Gastrocnemius medialis (tissue), 4 donors: ENCODE measurements around the gene C1QB. TPM values are rescaled to one million over a fixed set of nuclear protein-coding genes. Genes with fewer than 3 reads are reported as not detected.
"Not testable (repeated sequence)": the region's sequence is repeated elsewhere in the genome, so short reads cannot be mapped to it uniquely, and the experiment has no call there.

ENCODE experiments used
- ATAC-seq, 2 donors: fragments of 150-250 bp; one replicate each; pipeline ENCODE4 v1.9.1; 2016
- DNase-seq, 2 donors: peaks; one replicate each; pipeline ENCODE4 v3.0.0-alpha.2; 2019
- H3K27ac ChIP-seq, 4 donors: fragments of 200-600 bp; sonication (generic); 1 replicate in 1 of 4; 2 replicates in 3 of 4; pipeline ENCODE4 v1.5.1; 2016 to 2018; ENCODE audit warnings: mild to moderate bottlenecking in 2 of 4, moderate library complexity in 1 of 4
- H3K27me3 ChIP-seq, 3 donors: fragments of 200-600 bp; sonication (generic) in 2 of 3; 1 replicate in 1 of 3; 2 replicates in 2 of 3; pipeline versions ENCODE4 v1.5.1 to v1.6.0; 2016 to 2019; ENCODE audit warnings: mild to moderate bottlenecking in 1 of 3, moderate library complexity in 1 of 3
- H3K36me3 ChIP-seq, 2 donors: fragments of 200-600 bp; sonication (generic) in 1 of 2; one replicate each; pipeline ENCODE4 v1.5.1; 2017 to 2018
- H3K4me1 ChIP-seq, 2 donors: fragments of 200-600 bp; sonication (generic) in 1 of 2; one replicate each; pipeline ENCODE4 v1.5.1; 2016 to 2017; ENCODE audit warnings: mild to moderate bottlenecking in 2 of 2
- H3K4me3 ChIP-seq, 4 donors: fragments of 200-600 bp; sonication (generic) in 3 of 4; 1 replicate in 1 of 4; 2 replicates in 3 of 4; pipeline ENCODE4 v1.5.1; 2016 to 2019; ENCODE audit warnings: mild to moderate bottlenecking in 2 of 4
- H3K9me3 ChIP-seq, 3 donors: fragments of 200-600 bp; sonication (generic) in 2 of 3; 1 replicate in 1 of 3; 2 replicates in 2 of 3; pipeline ENCODE4 v1.5.1; 2016 to 2019
- CTCF ChIP-seq, 5 experiments: fragments of 450-650 bp in 3 of 5; fragments of 200-600 bp in 2 of 5; sonication (generic) in 2 of 5; IDR thresholded peaks in 4 of 5; conservative IDR thresholded peaks in 1 of 5; 1 replicate in 4 of 5; 2 replicates in 1 of 5; pipeline ENCODE4 v1.5.1; 2016 to 2019; ENCODE audit warnings: antibody characterized with exemption in 5 of 5, mild to moderate bottlenecking in 3 of 5, moderate library complexity in 3 of 5
- POLR2A ChIP-seq, 2 donors: fragments of 450-650 bp; IDR thresholded peaks; one replicate each; pipeline ENCODE4 v1.6.1; 2017; ENCODE audit warnings: antibody characterized with exemption in 2 of 2, mild to moderate bottlenecking in 2 of 2, moderate library complexity in 2 of 2
- in situ Hi-C, 4 donors: fragments of 200-750 bp; cut with MboI; loops; one replicate each; pipeline versions ENCODE4 v1.15.0 to v1.8.0; 2017; ENCODE audit warnings: low sequenced_read_pairs in 4 of 4
- intact Hi-C: fragments of 100-400 bp; cut with DNase I; formaldehyde crosslinking; loops from one replicate; pipeline ENCODE4 v1.15.1; 2023; ENCODE audit warnings: low total_unique reads
- total RNA-seq, 4 donors: library from RNA; depleted of rRNA; stranded (reverse); fragments of >200 nt; gene quantifications; one replicate each; pipeline versions ENCODE4 v1.1.0 to v1.2.3, GENCODE V29; 2016

The C1QB gene
- total RNA-seq, 4 donors from 2014 or later, result 30.6 to 97.2 (median 74.5) TPM

DNA sequence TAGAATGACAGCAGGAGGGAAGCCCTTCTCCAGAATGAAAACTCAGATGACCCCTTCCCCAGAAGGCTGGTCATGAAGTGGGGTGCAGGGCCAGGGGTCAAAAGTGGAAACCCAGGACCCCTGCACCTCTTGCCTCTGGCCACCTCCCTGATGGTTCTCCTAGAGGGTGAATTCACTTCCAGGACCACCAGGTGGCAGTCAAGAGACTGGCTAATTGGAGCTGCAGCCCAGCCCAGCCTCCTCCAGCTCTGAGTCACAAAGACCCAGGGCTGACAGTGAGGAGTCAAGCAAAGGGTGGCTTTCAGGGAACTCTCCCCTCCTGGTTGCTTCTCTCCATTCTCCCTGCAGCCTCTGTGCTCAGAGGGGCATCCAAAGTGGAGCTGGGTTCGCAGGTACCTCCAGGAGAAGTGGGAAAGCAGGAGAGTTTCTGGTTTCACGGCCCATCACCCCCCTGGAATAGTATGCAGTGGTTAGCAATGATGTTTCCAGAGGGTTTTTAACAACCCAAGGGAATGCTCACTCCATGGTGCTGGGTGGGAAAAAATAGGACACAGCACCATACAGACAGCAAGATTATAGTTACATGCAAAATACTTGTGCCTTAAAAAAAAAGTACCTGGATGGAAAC, 51.5 kb downstream of the C1QB start:
- ATAC-seq (peak; percentile 91), DNase-seq (peak; percentile 61 to 73)
- Histone ChIP-seq H3K36me3 (no peaks in the 10 kb centered on the region), H3K4me3 (no peak overlapping the region), H3K27me3 (no peaks in the 10 kb centered on the region), H3K4me1 (no peaks in the 10 kb centered on the region), H3K9me3 (no peaks in the 10 kb centered on the region), H3K27ac (no peak overlapping the region)
- in situ Hi-C loops (loop anchor here in 3 of 4 donors (10.0 to 25.0 kb wide), 3 partner anchors 180 to 190 kb away; no protein-coding TSS in a partner anchor), intact Hi-C loops (loop anchor here (1.0 to 2.0 kb wide), 2 partner anchors 156 to 185 kb away; no protein-coding TSS in a partner anchor)
- TF ChIP-seq POLR2A (IDR thresholded peaks at IDR 0.05) (no peak), CTCF (IDR thresholded peaks at IDR 0.05 in 4 of 5, conservative IDR thresholded peaks at IDR 0.05 in 1 of 5) (peak; percentile 70 to 88 (median 77))

GRCh38 chr1:22705586-22705985, 52.5 kb downstream of the C1QB start:
- DNase-seq (no peak), ATAC-seq (no peak)
- TF ChIP-seq CTCF (IDR thresholded peaks at IDR 0.05 in 4 of 5, conservative IDR thresholded peaks at IDR 0.05 in 1 of 5), result no peak
- no peak for TF ChIP-seq POLR2A (IDR thresholded peaks at IDR 0.05)
- Histone ChIP-seq H3K4me1 (no peaks in the 10 kb centered on the region), H3K9me3 (no peaks in the 10 kb centered on the region), H3K36me3 (no peaks in the 10 kb centered on the region), H3K27ac (no peak overlapping the region), H3K27me3 (peaks cover 0 to 6% (median 0%) of the 10 kb centered on the region in 3 donors), H3K4me3 (no peak overlapping the region)
- intact Hi-C loops, result loop anchor here (2.0 kb wide), 1 partner anchor 155 kb away; no protein-coding TSS in a partner anchor
- in situ Hi-C loops, result loop anchor here in 3 of 4 donors (10.0 to 25.0 kb wide), 3 partner anchors 179 to 189 kb away; no protein-coding TSS in a partner anchor

DNA sequence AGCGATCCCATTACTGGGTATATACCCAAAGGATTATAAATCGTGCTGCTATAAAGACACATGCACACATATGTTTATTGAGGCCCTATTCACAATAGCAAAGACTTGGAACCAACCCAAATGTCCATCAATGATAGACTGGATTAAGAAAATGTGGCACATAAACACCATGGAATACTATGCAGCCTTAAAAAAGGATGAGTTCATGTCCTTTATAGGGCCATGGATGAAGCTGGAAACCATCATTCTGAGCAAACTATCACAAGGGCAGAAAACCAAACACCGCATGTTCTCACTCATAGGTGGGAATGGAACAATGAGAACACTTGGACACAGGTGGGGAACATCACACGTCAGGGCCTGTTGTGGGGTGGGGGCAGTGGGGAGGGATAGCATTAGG, 53.1 kb downstream of the C1QB start:
- H3K27me3 ChIP-seq, H3K36me3 ChIP-seq, H3K9me3 ChIP-seq, H3K27ac ChIP-seq, H3K4me3 ChIP-seq, DNase-seq, intact Hi-C loops, ATAC-seq, H3K4me1 ChIP-seq: not testable (repeated sequence)
- in situ Hi-C loops, result loop anchor here in 3 of 4 donors (10.0 to 25.0 kb wide), 3 partner anchors 179 to 189 kb away; no protein-coding TSS in a partner anchor

DNA sequence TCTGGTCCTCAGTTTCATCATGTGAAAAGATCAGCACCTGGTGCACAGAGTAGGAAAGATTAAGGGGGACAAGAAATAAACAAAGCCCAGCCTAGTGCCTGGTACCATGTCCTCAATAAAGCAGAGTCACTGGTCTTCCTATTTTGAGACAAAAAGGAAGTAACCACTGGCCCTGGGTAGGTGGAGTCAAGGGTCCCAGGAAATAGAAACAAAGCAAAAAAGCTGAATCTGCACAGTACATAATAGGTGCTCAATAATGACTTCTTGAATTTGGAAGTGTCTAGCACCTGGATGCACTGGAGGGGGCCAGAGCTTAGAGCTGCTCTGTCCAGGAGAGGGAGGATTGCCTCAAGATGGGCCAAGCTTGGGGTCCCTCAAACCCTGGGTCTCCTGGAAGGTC, 55.7 kb downstream of the C1QB start:
- DNase-seq (no peak), ATAC-seq (no peak)
- H3K9me3 ChIP-seq, result no peaks in the 10 kb centered on the region
- TF ChIP-seq CTCF (IDR thresholded peaks at IDR 0.05 in 4 of 5, conservative IDR thresholded peaks at IDR 0.05 in 1 of 5), result no peak
- TF ChIP-seq POLR2A (IDR thresholded peaks at IDR 0.05), result no peak
- in situ Hi-C loops, result loop anchor here in 3 of 4 donors (10.0 to 25.0 kb wide), 3 partner anchors 176 to 186 kb away; no protein-coding TSS in a partner anchor
- intact Hi-C loops, result no loop called here
- H3K36me3 ChIP-seq, result no peaks in the 10 kb centered on the region
- no peak overlapping the region for H3K4me3 ChIP-seq
- no peaks in the 10 kb centered on the region for H3K4me1 ChIP-seq
- H3K27me3 ChIP-seq, result peaks cover 12 to 22% (median 19%) of the 10 kb centered on the region in 3 donors
- H3K27ac ChIP-seq, result no peak overlapping the region

DNA sequence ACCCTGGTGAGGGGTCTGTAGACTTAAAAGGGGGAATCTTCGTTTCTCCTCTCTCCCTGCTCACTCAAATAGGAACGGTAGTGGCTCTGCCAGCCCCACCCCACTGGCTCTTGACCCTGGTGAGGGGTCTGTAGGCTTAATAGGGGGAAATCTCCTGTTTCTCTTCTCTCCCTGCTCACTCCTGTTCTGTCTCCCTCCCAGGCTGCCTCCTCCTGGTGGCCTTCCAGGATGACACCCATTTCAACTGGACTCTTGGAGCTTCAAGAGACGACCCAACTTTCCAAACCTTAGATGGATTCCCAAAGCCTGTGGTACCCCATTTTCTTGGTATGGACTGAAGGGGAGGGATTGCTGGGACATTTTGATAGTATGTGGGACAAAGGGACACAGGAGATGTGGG, 56.2 kb downstream of the C1QB start:
- TF ChIP-seq CTCF (IDR thresholded peaks at IDR 0.05 in 4 of 5, conservative IDR thresholded peaks at IDR 0.05 in 1 of 5), result no peak
- no peak for TF ChIP-seq POLR2A (IDR thresholded peaks at IDR 0.05)
- intact Hi-C loops, result no loop called here
- no peak overlapping the region for H3K4me3 ChIP-seq
- H3K9me3 ChIP-seq, result no peaks in the 10 kb centered on the region
- DNase-seq (no peak), ATAC-seq (no peak)
- H3K27me3 ChIP-seq, result peaks cover 12 to 22% (median 19%) of the 10 kb centered on the region in 3 donors
- no peaks in the 10 kb centered on the region for H3K36me3 ChIP-seq
- H3K27ac ChIP-seq, result no peak overlapping the region
- no peaks in the 10 kb centered on the region for H3K4me1 ChIP-seq
- in situ Hi-C loops, result loop anchor here in 3 of 4 donors (10.0 to 25.0 kb wide), 3 partner anchors 176 to 186 kb away; no protein-coding TSS in a partner anchor
